Activated B cell treated with CpG ODN at 0.5 μM for 24 hours (primary cell): ENCODE measurements around the gene NDUFAF5. TPM values are rescaled to one million over a fixed set of nuclear protein-coding genes. Genes with fewer than 3 reads are reported as not detected.

Experiments
- ATAC-seq: fragments of 200-7000 bp; cut with Tn5 transposase; one replicate; pipeline ENCODE4 v1.10.0; 2021; ENCODE audit warnings: low read depth, mild to moderate bottlenecking, moderate library complexity
- CTCF ChIA-PET: fragments of 350-600 bp; sonication (Branson Sonifier 250); formaldehyde crosslinking; loops from one replicate; lab custom pipeline; 2021; ENCODE audit warnings: antibody characterized with exemption; lab: Charles Lee
- POLR2A ChIA-PET: fragments of 350-600 bp; sonication (Branson Sonifier 250); formaldehyde crosslinking; loops from one replicate; lab custom pipeline; 2021; ENCODE audit warnings: antibody characterized with exemption; lab: Charles Lee
- DNase-seq: peaks from one replicate; pipeline ENCODE4 v3.0.0; 2022
- H3K27ac Mint-ChIP-seq: one replicate; pipeline ENCODE4 v1.8.0; 2020; ENCODE audit warnings: mixed read lengths
- H3K27me3 Mint-ChIP-seq: one replicate; pipeline ENCODE4 v1.8.0; 2021; ENCODE audit warnings: mixed read lengths
- H3K36me3 Mint-ChIP-seq: one replicate; pipeline ENCODE4 v1.8.0; 2021; ENCODE audit warnings: low read depth, mixed read lengths
- H3K4me1 Mint-ChIP-seq: one replicate; pipeline ENCODE4 v1.8.0; 2021; ENCODE audit warnings: mixed read lengths
- H3K4me3 Mint-ChIP-seq: one replicate; pipeline ENCODE4 v1.8.0; 2020; ENCODE audit warnings: mild to moderate bottlenecking, mixed read lengths
- H3K9me3 Mint-ChIP-seq: one replicate; pipeline ENCODE4 v1.8.0; 2020; ENCODE audit warnings: mixed read lengths
- intact Hi-C: fragments of 100-400 bp; cut with micrococcal nuclease; formaldehyde crosslinking; loops from one replicate; pipeline ENCODE4 v1.15.1; 2024
- total RNA-seq: library from RNA; stranded (reverse); gene quantifications from 2 replicates; pipeline ENCODE4 v1.2.3, GENCODE V29; 2022
- TF ChIP-seq, protein P1 (sequence below): fragments of 200-600 bp; IDR thresholded peaks from one replicate; pipeline ENCODE4 v1.8.0; 2022; ENCODE audit warnings: antibody characterized with exemption, mild to moderate bottlenecking

Gene NDUFAF5
- total RNA-seq, 1 donor from 2014 or later = 29.8 TPM

DNA sequence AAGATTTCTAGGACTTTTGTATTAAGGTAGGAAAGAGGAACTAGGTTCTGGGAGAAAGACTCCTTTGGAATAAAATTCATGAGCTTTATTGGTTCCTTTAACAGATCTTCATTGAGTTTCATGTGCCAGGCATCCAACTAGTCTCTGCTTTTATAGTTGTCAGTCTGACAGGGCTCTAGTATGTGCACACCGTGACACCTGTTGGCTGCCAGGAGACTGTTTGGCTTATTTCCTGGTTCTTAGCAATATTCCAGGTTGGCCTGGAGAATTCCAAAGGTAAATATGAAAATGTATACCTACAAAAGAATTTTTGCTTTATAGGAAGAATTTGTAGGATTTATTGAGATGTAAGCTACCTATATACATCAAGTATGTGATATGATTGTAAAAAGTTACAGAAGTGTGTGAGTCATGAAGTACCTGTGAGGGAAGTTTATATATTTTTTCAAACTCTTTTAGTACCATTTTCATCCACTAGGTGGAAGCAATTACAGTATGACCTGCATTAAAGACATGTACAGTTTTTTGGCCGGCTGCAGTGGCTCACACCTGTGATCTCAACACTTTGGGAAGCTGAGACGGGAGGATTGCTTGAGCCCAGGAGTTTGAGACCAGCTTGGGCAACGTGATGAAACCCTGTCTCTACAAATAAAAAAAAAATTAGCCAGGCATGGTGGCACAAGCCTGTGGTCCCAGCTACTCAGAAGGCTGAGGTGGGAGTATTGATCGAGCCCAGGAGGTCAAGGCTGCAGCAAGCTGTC, 35.2 kb downstream of the NDUFAF5 start:
- Mint-ChIP-seq H3K9me3 (no peaks in the 10 kb centered on the region), H3K36me3 (peaks cover 31% of the 10 kb centered on the region), H3K27me3 (no peaks in the 10 kb centered on the region), H3K27ac (no peak overlapping the region), H3K4me1 (no peaks in the 10 kb centered on the region), H3K4me3 (no peak overlapping the region)
- TF ChIP-seq, protein P1, sequence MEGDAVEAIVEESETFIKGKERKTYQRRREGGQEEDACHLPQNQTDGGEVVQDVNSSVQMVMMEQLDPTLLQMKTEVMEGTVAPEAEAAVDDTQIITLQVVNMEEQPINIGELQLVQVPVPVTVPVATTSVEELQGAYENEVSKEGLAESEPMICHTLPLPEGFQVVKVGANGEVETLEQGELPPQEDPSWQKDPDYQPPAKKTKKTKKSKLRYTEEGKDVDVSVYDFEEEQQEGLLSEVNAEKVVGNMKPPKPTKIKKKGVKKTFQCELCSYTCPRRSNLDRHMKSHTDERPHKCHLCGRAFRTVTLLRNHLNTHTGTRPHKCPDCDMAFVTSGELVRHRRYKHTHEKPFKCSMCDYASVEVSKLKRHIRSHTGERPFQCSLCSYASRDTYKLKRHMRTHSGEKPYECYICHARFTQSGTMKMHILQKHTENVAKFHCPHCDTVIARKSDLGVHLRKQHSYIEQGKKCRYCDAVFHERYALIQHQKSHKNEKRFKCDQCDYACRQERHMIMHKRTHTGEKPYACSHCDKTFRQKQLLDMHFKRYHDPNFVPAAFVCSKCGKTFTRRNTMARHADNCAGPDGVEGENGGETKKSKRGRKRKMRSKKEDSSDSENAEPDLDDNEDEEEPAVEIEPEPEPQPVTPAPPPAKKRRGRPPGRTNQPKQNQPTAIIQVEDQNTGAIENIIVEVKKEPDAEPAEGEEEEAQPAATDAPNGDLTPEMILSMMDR = peak; percentile 38
- peak; percentile 50 for ATAC-seq
- POLR2A ChIA-PET = no interaction called here
- CTCF ChIA-PET = interaction anchor here (0.7 to 1.7 kb wide), 5 partner anchors 15 to 1104 kb away, joined by 3 to 6 read pairs (median 3); no protein-coding TSS in a partner anchor
- no peak for DNase-seq
- intact Hi-C loops = loop anchor here (1.0 kb wide), 1 partner anchor 235 kb away; no protein-coding TSS in a partner anchor

DNA sequence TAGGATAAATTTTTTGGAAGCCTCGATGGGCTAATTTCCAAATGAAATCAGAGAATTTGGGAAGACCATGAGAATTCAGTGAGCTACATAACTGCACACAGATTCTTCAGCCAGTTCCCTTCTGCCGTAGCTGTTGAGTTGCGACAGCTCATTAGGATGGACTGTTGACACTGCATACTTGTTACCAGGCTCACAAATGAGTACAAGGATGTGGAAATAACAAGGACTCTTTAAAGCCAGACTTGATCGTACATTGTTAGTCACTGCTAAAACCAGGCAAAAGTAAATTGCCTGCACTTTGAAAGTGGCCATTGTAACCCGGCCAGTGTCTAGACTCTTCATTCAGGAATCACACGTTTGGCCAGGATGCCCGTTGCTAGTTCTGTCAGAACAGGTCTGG, 37.0 kb downstream of the NDUFAF5 start:
- H3K27me3 Mint-ChIP-seq = no peaks in the 10 kb centered on the region
- POLR2A ChIA-PET = no interaction called here
- H3K27ac Mint-ChIP-seq = no peak overlapping the region
- DNase-seq = no peak
- TF ChIP-seq, protein P1 = no peak
- H3K9me3 Mint-ChIP-seq = no peaks in the 10 kb centered on the region
- ATAC-seq = no peak
- H3K36me3 Mint-ChIP-seq = peaks cover 18% of the 10 kb centered on the region
- no peak overlapping the region for H3K4me3 Mint-ChIP-seq
- CTCF ChIA-PET = interaction anchor here (1.0 kb wide), 1 partner anchor 231 kb away, joined by 3 read pairs; no protein-coding TSS in a partner anchor
- intact Hi-C loops = no loop called here
- H3K4me1 Mint-ChIP-seq = no peaks in the 10 kb centered on the region

DNA sequence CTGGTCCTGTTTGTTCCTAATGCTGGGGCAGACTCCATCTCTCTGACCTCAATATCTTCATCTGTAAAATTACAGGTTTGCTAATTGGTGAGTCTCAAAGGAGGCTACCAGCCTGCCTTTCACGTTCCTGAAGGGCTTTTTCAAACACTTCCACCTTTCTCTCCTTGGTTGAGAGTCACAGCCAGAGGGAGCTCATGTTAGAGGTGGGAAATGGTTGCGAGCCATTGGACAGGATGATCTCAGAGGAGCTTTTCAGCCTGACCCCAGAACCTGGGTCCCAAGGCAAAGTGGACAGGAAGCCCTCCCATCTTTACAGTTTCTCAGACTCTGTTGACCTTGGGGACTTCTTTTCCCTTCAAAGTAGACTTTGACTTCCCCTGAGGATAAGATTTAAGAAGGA, 37.6 kb downstream of the NDUFAF5 start:
- no peaks in the 10 kb centered on the region for H3K27me3 Mint-ChIP-seq
- H3K27ac Mint-ChIP-seq = no peak overlapping the region
- no peaks in the 10 kb centered on the region for H3K9me3 Mint-ChIP-seq
- ChIA-PET POLR2A (no interaction called here), CTCF (no interaction called here)
- no peak for DNase-seq
- no peaks in the 10 kb centered on the region for H3K4me1 Mint-ChIP-seq
- intact Hi-C loops = no loop called here
- H3K36me3 Mint-ChIP-seq = peaks cover 15% of the 10 kb centered on the region
- ATAC-seq = no peak
- TF ChIP-seq, protein P1 = no peak
- no peak overlapping the region for H3K4me3 Mint-ChIP-seq

DNA sequence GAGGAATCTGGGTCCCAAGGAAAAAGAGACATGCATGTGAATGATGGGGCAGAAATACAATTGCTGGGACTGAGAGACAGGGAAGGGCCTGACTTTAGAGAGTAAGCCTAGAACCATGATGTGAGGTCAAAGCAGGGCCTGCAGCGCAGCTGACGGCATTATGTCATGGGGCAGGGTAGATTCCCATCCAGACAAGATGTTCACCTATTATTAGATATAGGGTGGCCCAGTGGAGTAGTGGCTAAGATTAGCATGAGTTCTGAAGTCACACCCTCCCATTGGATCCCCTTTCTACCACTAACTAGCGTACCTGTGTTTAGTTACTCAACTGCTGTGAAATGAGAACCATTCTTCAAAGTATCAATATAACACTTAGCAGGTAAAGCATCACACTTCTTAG, 39.6 kb downstream of the NDUFAF5 start:
- DNase-seq (no peak), ATAC-seq (no peak)
- H3K36me3 Mint-ChIP-seq = no peaks in the 10 kb centered on the region
- POLR2A ChIA-PET = no interaction called here
- TF ChIP-seq, protein P1 = no peak
- no peaks in the 10 kb centered on the region for H3K4me1 Mint-ChIP-seq
- no peaks in the 10 kb centered on the region for H3K9me3 Mint-ChIP-seq
- intact Hi-C loops = no loop called here
- CTCF ChIA-PET = no interaction called here
- no peak overlapping the region for H3K4me3 Mint-ChIP-seq
- no peaks in the 10 kb centered on the region for H3K27me3 Mint-ChIP-seq
- H3K27ac Mint-ChIP-seq = no peak overlapping the region

DNA sequence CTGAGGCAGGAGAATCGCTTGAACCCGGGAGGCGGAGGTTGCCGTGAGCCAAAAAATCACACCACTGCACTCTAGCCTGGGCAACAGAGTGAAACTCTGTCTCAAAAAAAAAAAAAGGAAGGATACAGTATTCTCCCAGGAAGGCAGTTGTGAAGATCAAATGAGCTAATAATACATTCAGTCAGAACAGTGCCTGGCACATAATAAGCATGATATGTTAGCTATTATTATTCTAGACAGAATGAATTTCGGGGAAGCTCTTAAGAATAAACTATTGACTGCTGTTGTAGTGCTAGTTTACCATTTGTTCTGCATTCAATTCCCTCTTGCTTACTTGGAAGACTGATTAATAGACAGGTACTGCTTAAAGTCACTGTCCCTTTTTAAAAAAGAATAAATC, 40.6 kb downstream of the NDUFAF5 start:
- ATAC-seq (no peak), DNase-seq (no peak)
- no peaks in the 10 kb centered on the region for H3K9me3 Mint-ChIP-seq
- H3K27ac Mint-ChIP-seq = no peak overlapping the region
- TF ChIP-seq, protein P1 = no peak
- H3K4me3 Mint-ChIP-seq = no peak overlapping the region
- H3K27me3 Mint-ChIP-seq = peaks cover 2% of the 10 kb centered on the region
- no peaks in the 10 kb centered on the region for H3K4me1 Mint-ChIP-seq
- POLR2A ChIA-PET = no interaction called here
- H3K36me3 Mint-ChIP-seq = no peaks in the 10 kb centered on the region
- CTCF ChIA-PET = no interaction called here
- intact Hi-C loops = no loop called here
